Aorta (tissue), 5 donors: Measurements from ENCODE around the gene PTPN13. TPM values are rescaled to one million over a fixed set of nuclear protein-coding genes. Genes with fewer than 3 reads are reported as not detected.
A peak's percentile ranks its signal among the peaks of the same experiment; 100 is the strongest.

ENCODE experiments used
- ATAC-seq: fragments of 200-7000 bp; cut with Tn5 transposase; one replicate; pipeline ENCODE4 v1.9.1; 2022; ENCODE audit warnings: moderate library complexity; ENCODE audit not compliant: low FRiP score
- DNase-seq, 2 donors: peaks; one replicate each; pipeline ENCODE4 v3.0.0-alpha.2; 2020
- H3K27ac ChIP-seq, 2 donors: one replicate each; pipeline ENCODE4 v1.5.1; 2013; ENCODE audit warnings: low read length in 2 of 2, mild to moderate bottlenecking in 2 of 2, moderate library complexity in 2 of 2, control low read depth in 1 of 2, inconsistent platforms in 1 of 2, low read depth in 1 of 2
- H3K27me3 ChIP-seq, 2 donors: one replicate each; pipeline ENCODE4 v1.6.1; 2013; ENCODE audit warnings: control low read depth in 1 of 2, low read length in 1 of 2, mild to moderate bottlenecking in 1 of 2, moderate library complexity in 1 of 2; ENCODE audit not compliant: insufficient read depth in 2 of 2, control insufficient read depth in 1 of 2
- H3K36me3 ChIP-seq, 2 donors: one replicate each; pipeline ENCODE4 v1.6.1; 2013; ENCODE audit warnings: control low read depth in 1 of 2, low read length in 1 of 2, mild to moderate bottlenecking in 1 of 2; ENCODE audit not compliant: insufficient read depth in 2 of 2, control insufficient read depth in 1 of 2
- H3K4me1 ChIP-seq, 2 donors: one replicate each; pipeline ENCODE4 v1.6.1; 2013; ENCODE audit warnings: low read length in 2 of 2, control low read depth in 1 of 2, mild to moderate bottlenecking in 1 of 2, moderate library complexity in 1 of 2; ENCODE audit not compliant: insufficient read depth in 2 of 2, control insufficient read depth in 1 of 2
- H3K4me3 ChIP-seq, 2 donors: one replicate each; pipeline ENCODE4 v1.5.1; 2013; ENCODE audit warnings: low read length in 2 of 2, control low read depth in 1 of 2, mild to moderate bottlenecking in 1 of 2
- H3K9me3 ChIP-seq: one replicate; pipeline ENCODE4 v1.6.1; 2013; ENCODE audit warnings: mild to moderate bottlenecking, low read length; ENCODE audit not compliant: control insufficient read depth
- WGBS, 2 donors: extraction: QIAGEN DNeasy Blood & Tissue Kit; methylation state at CpG; one replicate each; pipeline ENCODE4 v1.1.7; 2013; 5-methylcytosine and 5-hydroxymethylcytosine counted together
- intact Hi-C, 2 donors: fragments of 100-400 bp; cut with DNase I; formaldehyde crosslinking; loops; one replicate each; pipeline versions ENCODE4 v1.14.2 to v1.15.0; 2022
- polyA plus RNA-seq, 2 donors: library from polyadenylated mRNA; stranded (reverse); fragments of 200-250 nt; gene quantifications; one replicate each; pipeline ENCODE4 v1.2.3, GENCODE V29; 2013
- total RNA-seq, 2 donors: library from RNA; stranded (reverse); fragmentation: NEBNext Ultra II Directional; extraction: Animal tissue kit (Norgen Biotek cat#: 25700); gene quantifications; one replicate each; pipeline ENCODE4 v1.2.1, GENCODE V29; 2021
- donor health status: healthy with polysubstance abuse.
- donor health status: Bipolar disorder and iron deficiency.
- donor health status: DM: no; HTN: no; CAD: no.
- donor health status: DM: no; HTN: no; CAD: no.
- donor health status: DM: yes; HTN: yes; CAD: no.

PTPN13 gene
- total and polyA plus RNA-seq, 4 donors = 1.4 to 30.1 (median 11.4) TPM

GRCh38 chr4:86582410-86582809 is 11.7 kb upstream of the PTPN13 start:
- no peaks in the 10 kb centered on the region for H3K36me3 ChIP-seq
- no peaks in the 10 kb centered on the region for H3K9me3 ChIP-seq
- H3K27me3 ChIP-seq = no peaks in the 10 kb centered on the region
- H3K27ac ChIP-seq = no peak overlapping the region
- DNase-seq (no peak), ATAC-seq (no peak)
- intact Hi-C loops = no loop called here
- WGBS, 2 donors = 60% methylated on average over 2 of the region's 2 CpGs
- no peaks in the 10 kb centered on the region for H3K4me1 ChIP-seq
- H3K4me3 ChIP-seq = no peak overlapping the region

GRCh38 chr4:86586160-86586572 is 7.9 kb upstream of the PTPN13 start:
- intact Hi-C loops = no loop called here
- H3K36me3 ChIP-seq = no peaks in the 10 kb centered on the region
- ATAC-seq (no peak), DNase-seq (no peak)
- no peak overlapping the region for H3K27ac ChIP-seq
- WGBS, 2 donors = 78 to 89% methylated on average over 4 of the region's 4 CpGs
- H3K9me3 ChIP-seq = no peaks in the 10 kb centered on the region
- H3K27me3 ChIP-seq = no peaks in the 10 kb centered on the region
- no peak overlapping the region for H3K4me3 ChIP-seq
- H3K4me1 ChIP-seq = no peaks in the 10 kb centered on the region

GRCh38 chr4:86586626-86587380 is 7.3 kb upstream of the PTPN13 start:
- H3K27me3 ChIP-seq = no peaks in the 10 kb centered on the region
- DNase-seq = no peak
- no peaks in the 10 kb centered on the region for H3K4me1 ChIP-seq
- no peak overlapping the region for H3K4me3 ChIP-seq
- H3K36me3 ChIP-seq = no peaks in the 10 kb centered on the region
- no peak for ATAC-seq
- 49 to 51% methylated on average over 7 of the region's 7 CpGs for WGBS, 2 donors
- H3K9me3 ChIP-seq = no peaks in the 10 kb centered on the region
- intact Hi-C loops = no loop called here
- H3K27ac ChIP-seq = no peak overlapping the region

- WGBS, 2 donors = 81 to 87% methylated on average over 3 of the region's 3 CpGs
- H3K9me3 ChIP-seq = no peaks in the 10 kb centered on the region
- DNase-seq (no peak), ATAC-seq (no peak)
- no peak overlapping the region for H3K27ac ChIP-seq
- H3K4me1 ChIP-seq = no peaks in the 10 kb centered on the region
- H3K27me3 ChIP-seq = no peaks in the 10 kb centered on the region
- no peaks in the 10 kb centered on the region for H3K36me3 ChIP-seq
- intact Hi-C loops = no loop called here
- no peak overlapping the region for H3K4me3 ChIP-seq
These were observed 6.6 kb upstream of the PTPN13 start for GRCh38 chr4:86587381-86588140.

- peak overlapping the region in 1 of 2 donors; percentile 11 for H3K4me3 ChIP-seq
- no peaks in the 10 kb centered on the region for H3K9me3 ChIP-seq
- intact Hi-C loops = loop anchor here (5.0 to 10.0 kb wide), 2 partner anchors 300 to 302 kb away; partner anchors contain the start of gene C4orf36 (in 2 of the 2)
- DNase-seq (no peak), ATAC-seq (no peak)
- H3K27me3 ChIP-seq = no peaks in the 10 kb centered on the region
- H3K27ac ChIP-seq = no peak overlapping the region
- no peaks in the 10 kb centered on the region for H3K36me3 ChIP-seq
- WGBS, 2 donors = 19 to 48% methylated on average over 3 of the region's 3 CpGs
- H3K4me1 ChIP-seq = peaks cover 0 to 3% of the 10 kb centered on the region in 2 donors
These were observed 1.4 kb upstream of the PTPN13 start for GRCh38 chr4:86592553-86593249.

- no peaks in the 10 kb centered on the region for H3K36me3 ChIP-seq
- H3K4me3 ChIP-seq = peak overlapping the region; percentile 53 to 89
- 0% methylated on average over 34 to 47 of the region's 47 CpGs for WGBS, 2 donors
- H3K27me3 ChIP-seq = no peaks in the 10 kb centered on the region
- intact Hi-C loops = loop anchor here (5.0 to 10.0 kb wide), 2 partner anchors 298 to 300 kb away; partner anchors contain the start of gene C4orf36 (in 2 of the 2)
- DNase-seq (peak in 1 of 2 donors; percentile 59), ATAC-seq (peak; percentile 58)
- peak overlapping the region in 1 of 2 donors; percentile 62 for H3K27ac ChIP-seq
- H3K4me1 ChIP-seq = peaks cover 0 to 3% of the 10 kb centered on the region in 2 donors
- H3K9me3 ChIP-seq = no peaks in the 10 kb centered on the region
These were observed 677 bp downstream of the PTPN13 start for GRCh38 chr4:86594559-86595425.

- peaks cover 0 to 3% of the 10 kb centered on the region in 2 donors for H3K4me1 ChIP-seq
- H3K9me3 ChIP-seq = no peaks in the 10 kb centered on the region
- H3K36me3 ChIP-seq = no peaks in the 10 kb centered on the region
- H3K27ac ChIP-seq = peak overlapping the region in 1 of 2 donors; percentile 4
- DNase-seq (no peak), ATAC-seq (no peak)
- WGBS, 2 donors = 6% methylated on average over 9 of the region's 9 CpGs
- H3K27me3 ChIP-seq = no peaks in the 10 kb centered on the region
- intact Hi-C loops = loop anchor here in 1 of 2 donors (10.0 kb wide), 1 partner anchor 299 kb away; the partner anchor contains the start of gene C4orf36
- peak overlapping the region; percentile 53 to 89 for H3K4me3 ChIP-seq
These were observed 1.3 kb downstream of the PTPN13 start for GRCh38 chr4:86595426-86595805.

- no peaks in the 10 kb centered on the region for H3K27me3 ChIP-seq
- intact Hi-C loops = loop anchor here in 1 of 2 donors (10.0 kb wide), 1 partner anchor 298 kb away; the partner anchor contains the start of gene C4orf36
- H3K4me3 ChIP-seq = no peak overlapping the region
- H3K9me3 ChIP-seq = no peaks in the 10 kb centered on the region
- peaks cover 0 to 3% of the 10 kb centered on the region in 2 donors for H3K4me1 ChIP-seq
- H3K27ac ChIP-seq = no peak overlapping the region
- 90 to 91% methylated on average over 2 of the region's 2 CpGs for WGBS, 2 donors
- H3K36me3 ChIP-seq = no peaks in the 10 kb centered on the region
- ATAC-seq = no peak
- DNase-seq = no peak
These were observed 2.7 kb downstream of the PTPN13 start for GRCh38 chr4:86596807-86597206.
